Measurements from ENCODE around the gene PTPRJ. TPM values are rescaled to one million over a fixed set of nuclear protein-coding genes. Genes with fewer than 3 reads are reported as not detected.
A peak's percentile ranks its signal among the peaks of the same experiment; 100 is the strongest.

The PTPRJ gene
- total RNA-seq, 1 donor from 2014 or later, result under 0.01 TPM

GRCh38 chr11:48093323-48093722 lies 113.0 kb downstream of the PTPRJ start:
- DNase-seq (ENCODE audit: low read depth in 2 of 2), result no peak

GRCh38 chr11:48093795-48094642 lies 113.7 kb downstream of the PTPRJ start:
- DNase-seq (ENCODE audit: low read depth in 2 of 2), result peak in 1 of 2 donors; percentile 21

GRCh38 chr11:48094643-48095339 lies 114.4 kb downstream of the PTPRJ start:
- no peak for DNase-seq (ENCODE audit: low read depth in 2 of 2)

- DNase-seq (ENCODE audit: low read depth in 2 of 2), result peak in 1 of 2 donors; percentile 39
These were observed 115.6 kb downstream of the PTPRJ start for GRCh38 chr11:48095779-48096470.

GRCh38 chr11:48096588-48097525 lies 116.5 kb downstream of the PTPRJ start:
- no peak for DNase-seq (ENCODE audit: low read depth in 2 of 2)

GRCh38 chr11:48098024-48098423 lies 117.7 kb downstream of the PTPRJ start:
- no peak for DNase-seq (ENCODE audit: low read depth in 2 of 2)

- DNase-seq (ENCODE audit: low read depth in 2 of 2), result no peak
These were observed 119.6 kb downstream of the PTPRJ start for GRCh38 chr11:48099916-48100446.

GRCh38 chr11:48101044-48101733 lies 120.8 kb downstream of the PTPRJ start:
- DNase-seq (ENCODE audit: low read depth in 2 of 2), result no peak

- DNase-seq (ENCODE audit: low read depth in 2 of 2), result no peak
These were observed 121.6 kb downstream of the PTPRJ start for GRCh38 chr11:48101958-48102357.

- DNase-seq (ENCODE audit: low read depth in 2 of 2), result no peak
These were observed 123.5 kb downstream of the PTPRJ start for GRCh38 chr11:48103621-48104567.

GRCh38 chr11:48104568-48104924 lies 124.2 kb downstream of the PTPRJ start:
- DNase-seq (ENCODE audit: low read depth in 2 of 2), result no peak

- no peak for DNase-seq (ENCODE audit: low read depth in 2 of 2)
These were observed 125.0 kb downstream of the PTPRJ start for GRCh38 chr11:48105096-48105990.

- no peak for DNase-seq (ENCODE audit: low read depth in 2 of 2)
These were observed 125.8 kb downstream of the PTPRJ start for GRCh38 chr11:48106166-48106565.

- DNase-seq (ENCODE audit: low read depth in 2 of 2), result no peak
These were observed 126.9 kb downstream of the PTPRJ start for GRCh38 chr11:48107188-48107704.

GRCh38 chr11:48108231-48109045 lies 128.1 kb downstream of the PTPRJ start:
- no peak for DNase-seq (ENCODE audit: low read depth in 2 of 2)

- peak; percentile 46 to 66 for DNase-seq (ENCODE audit: low read depth in 2 of 2)
These were observed 128.8 kb downstream of the PTPRJ start for GRCh38 chr11:48109046-48109666.

- no peak for DNase-seq (ENCODE audit: low read depth in 2 of 2)
These were observed 130.1 kb downstream of the PTPRJ start for GRCh38 chr11:48110509-48110766.

Measured in lung microvascular endothelial cell (primary cell).